ENCODE measurements around the gene POLDIP3.
"Not testable (repeated sequence)": the region's sequence is repeated elsewhere in the genome, so short reads cannot be mapped to it uniquely, and the experiment has no call there.

The POLDIP3 gene

DNA sequence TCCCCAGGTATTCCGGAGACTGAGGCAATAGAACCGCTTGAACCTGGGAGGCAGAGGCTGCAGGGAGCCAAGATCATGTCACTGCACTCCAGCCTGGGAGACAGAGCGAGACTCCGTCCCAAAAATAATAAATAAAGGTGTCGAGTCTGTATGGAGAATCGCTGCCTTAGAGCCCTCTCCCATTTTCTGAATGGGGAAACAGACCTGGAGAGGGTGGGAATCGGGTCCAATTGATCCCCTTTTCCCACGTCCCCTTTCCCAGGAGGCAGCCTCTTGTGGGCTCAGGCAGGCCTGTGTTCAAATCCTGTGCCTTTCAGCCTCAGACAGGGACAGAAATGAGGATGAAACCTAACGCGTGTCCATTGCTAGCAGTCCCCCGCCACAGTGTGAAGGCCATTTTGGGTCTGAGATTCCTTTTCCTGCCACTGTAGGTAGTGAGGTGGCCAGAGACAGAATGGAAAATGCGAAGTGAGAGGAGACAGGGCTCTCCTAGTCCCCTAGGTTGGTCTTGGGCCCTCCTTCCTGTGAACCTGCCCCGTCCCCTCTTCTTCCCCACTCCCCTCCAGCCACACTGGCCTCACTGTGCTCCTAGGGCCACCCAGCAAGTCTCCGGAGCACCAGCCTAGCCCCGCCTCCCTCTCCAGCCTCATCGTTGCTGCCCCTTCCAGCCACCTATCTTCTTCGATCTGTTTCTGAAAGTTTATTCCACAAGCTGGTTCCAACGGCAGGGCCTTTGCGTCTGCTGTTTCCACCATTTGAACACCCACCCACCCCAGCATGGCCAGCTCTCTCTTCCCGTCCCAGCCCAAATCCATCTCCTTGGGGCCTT lies 2.7 kb upstream of the POLDIP3 start:
- DNase-seq: no peak

- not testable (repeated sequence) for DNase-seq
Observed at GRCh38 chr22:42615860-42616175, 1.1 kb upstream of the POLDIP3 start.

- DNase-seq: peak; percentile 81
Observed at GRCh38 chr22:42615092-42615859, 593 bp upstream of the POLDIP3 start.

GRCh38 chr22:42613872-42614301 lies 796 bp downstream of the POLDIP3 start:
- DNase-seq: no peak

DNA sequence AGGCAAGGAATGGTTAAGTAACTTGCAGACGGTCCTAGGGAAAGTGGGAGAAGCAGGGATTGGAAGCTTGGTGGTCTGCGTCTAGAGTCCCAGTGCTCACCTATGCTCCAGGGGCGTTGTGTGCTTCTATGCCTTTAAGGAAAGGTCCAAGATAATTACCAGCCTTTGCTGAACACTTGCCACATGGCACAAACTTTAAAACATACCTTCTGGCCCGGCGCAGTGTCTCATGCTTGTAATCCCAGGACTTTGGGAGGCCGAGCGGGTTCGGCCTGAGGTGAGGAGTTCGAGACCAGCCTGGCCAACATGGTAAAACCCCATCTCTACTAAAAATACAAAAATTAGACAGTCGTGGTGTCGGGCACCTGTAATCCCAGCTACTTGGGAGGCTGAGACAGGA lies 2.3 kb downstream of the POLDIP3 start:
- no peak for DNase-seq

DNA sequence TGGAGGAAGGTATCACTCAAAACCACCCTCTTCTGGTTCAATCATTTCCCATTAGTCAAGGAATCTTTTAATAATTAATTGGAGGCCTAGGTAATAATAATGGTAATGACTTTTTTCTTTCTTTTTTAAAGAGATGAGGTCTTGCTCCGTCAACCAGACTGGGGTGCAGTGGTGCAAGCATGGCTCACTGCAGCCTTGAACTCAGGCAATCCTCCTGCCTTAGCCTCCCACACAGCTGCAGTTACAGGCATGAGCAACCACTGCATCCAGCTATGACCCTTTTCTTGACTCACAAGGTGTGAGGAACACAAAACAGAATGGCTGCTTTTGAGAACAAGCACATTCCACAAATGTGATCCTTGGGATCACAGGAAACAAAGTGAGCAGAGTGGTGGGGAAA lies 3.6 kb downstream of the POLDIP3 start:
- DNase-seq: no peak

GRCh38 chr22:42610186-42610585 lies 4.5 kb downstream of the POLDIP3 start:
- DNase-seq: no peak

- DNase-seq: no peak
Observed at GRCh38 chr22:42608823-42609361, 5.8 kb downstream of the POLDIP3 start.

DNA sequence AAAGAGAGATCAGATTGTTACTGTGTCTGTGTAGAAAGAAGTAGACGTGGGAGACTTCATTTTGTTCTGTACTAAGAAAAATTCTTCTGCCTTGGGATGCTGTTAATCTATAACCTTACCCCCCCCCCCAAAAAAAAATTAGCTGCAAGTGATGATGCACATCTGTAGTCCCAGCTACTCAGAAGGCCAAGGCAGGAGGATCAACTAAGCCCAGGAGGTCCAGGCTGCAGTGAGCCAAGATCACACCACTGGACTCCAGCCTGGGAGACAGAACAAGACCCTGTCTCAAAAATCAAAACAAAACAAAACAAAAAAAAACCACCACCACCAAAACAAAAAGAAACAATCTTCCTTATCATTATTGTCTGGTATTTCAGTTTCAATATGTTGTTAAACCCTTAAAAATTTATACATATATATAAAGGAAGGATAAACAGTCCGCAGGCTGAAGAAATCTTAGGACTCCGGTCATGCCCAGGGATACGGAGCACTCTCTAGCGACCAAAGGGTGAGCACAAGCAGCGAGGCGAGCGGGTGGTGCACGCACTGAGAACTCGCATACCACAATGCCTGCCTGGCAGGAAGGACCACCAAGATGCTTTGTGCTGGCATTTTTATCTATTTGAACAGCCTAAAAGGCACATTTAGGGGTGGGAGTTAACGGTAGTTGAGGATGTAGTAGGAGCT lies 6.4 kb downstream of the POLDIP3 start:
- DNase-seq: no peak

DNA sequence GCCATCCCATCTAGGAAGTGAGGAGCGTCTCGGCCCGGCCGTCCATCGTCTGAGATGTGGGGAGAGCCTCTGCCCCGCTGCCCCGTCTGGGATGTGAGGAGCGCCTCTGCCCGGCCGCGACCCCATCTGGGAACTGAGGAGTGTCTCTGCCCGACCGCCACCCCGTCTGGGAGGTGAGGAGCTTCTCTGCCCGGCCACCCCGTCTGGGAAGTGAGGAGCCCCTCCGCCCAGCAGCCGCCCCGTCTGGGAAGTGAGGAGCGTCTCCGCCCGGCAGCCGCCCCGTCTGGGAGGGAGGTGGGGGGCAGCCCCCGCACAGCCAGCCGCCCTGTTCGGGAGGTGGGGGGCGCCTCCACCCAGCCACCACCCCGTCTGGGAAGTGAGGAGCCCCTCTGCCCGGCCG lies 7.0 kb downstream of the POLDIP3 start:
- not testable (repeated sequence) for DNase-seq

DNA sequence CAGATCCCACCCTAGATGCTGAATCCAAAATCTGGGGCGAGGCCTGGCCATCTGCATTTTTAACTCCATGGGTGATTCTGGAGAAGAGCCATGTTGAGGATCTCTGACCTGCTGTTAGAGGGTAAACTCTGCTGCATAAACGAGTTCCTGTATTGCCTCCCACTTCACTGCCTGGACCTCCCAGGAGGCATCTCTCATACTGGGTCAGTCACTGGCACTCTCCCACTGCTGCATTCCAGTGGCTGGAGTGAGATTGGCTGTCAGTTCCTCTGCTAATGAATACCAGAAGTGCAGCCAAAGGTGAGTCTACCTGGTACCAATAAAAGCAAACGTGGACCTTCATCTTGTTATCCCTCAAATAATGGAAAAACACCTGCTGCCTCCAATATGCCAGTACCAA lies 10.3 kb downstream of the POLDIP3 start:
- no peak for DNase-seq

DNA sequence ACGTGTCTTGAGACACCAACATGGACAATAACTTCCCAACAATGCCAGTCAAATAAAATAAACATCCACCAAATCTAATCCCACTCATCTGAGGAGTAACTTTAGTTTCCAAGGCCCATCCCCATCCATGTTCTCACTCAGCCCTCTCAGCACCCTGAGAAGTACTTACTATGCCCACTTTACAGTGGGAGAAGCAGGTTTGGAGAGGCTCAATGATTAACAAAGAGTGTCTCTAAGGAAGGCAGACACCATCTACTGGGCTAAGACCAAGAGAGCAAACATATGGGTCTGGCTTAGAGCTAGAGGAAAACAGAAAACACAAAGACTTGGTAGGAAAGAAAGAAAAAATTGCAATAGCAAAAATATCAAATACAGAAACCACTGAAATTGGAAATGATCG lies 11.3 kb downstream of the POLDIP3 start:
- DNase-seq: no peak

GRCh38 chr22:42602470-42602869 lies 12.2 kb downstream of the POLDIP3 start:
- DNase-seq: no peak

GRCh38 chr22:42601879-42602465 lies 12.7 kb downstream of the POLDIP3 start:
- no peak for DNase-seq

- DNase-seq: no peak
Observed at GRCh38 chr22:42596863-42597530, 17.7 kb downstream of the POLDIP3 start.

DNA sequence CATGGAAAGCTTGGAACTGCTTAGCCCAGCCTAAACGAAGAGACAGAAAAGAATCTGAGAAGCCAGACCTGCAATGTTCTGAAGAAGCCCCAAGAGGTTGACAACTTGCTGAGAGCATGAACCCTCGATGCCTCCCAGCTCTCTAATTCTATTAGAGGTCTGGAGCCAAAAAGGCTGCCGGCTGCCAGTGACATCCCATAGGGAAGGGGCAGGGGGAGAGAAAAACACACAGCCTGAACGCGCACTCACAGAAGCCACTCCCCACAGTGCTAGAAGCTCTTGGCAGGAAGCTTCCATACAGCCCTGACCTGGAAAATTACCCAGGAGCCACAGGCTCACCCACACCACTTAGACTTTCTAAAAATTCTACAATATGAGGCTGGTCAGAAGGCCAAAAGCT lies 18.3 kb downstream of the POLDIP3 start:
- no peak for DNase-seq

DNA sequence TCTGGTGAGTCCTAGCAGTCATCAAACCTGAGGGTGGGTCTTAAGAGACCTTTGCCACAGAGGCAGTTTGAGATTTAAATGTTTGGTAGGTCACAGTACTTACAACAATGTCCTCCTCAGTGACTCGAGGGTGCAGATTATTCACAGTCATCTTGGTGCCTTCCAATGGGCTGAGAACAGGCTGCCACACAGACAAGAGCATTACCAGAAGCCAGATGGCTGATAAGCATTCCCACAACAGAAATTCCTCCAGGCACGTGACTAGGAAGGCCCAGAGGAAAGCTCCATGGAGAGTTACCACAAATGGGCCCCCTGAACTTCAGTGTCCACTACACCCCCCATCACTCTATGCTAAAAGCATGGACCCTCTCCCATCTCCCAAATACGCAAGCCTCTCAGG lies 19.2 kb downstream of the POLDIP3 start:
- DNase-seq: no peak

GRCh38 chr22:42591987-42592386 lies 22.7 kb downstream of the POLDIP3 start:
- no peak for DNase-seq

DNA sequence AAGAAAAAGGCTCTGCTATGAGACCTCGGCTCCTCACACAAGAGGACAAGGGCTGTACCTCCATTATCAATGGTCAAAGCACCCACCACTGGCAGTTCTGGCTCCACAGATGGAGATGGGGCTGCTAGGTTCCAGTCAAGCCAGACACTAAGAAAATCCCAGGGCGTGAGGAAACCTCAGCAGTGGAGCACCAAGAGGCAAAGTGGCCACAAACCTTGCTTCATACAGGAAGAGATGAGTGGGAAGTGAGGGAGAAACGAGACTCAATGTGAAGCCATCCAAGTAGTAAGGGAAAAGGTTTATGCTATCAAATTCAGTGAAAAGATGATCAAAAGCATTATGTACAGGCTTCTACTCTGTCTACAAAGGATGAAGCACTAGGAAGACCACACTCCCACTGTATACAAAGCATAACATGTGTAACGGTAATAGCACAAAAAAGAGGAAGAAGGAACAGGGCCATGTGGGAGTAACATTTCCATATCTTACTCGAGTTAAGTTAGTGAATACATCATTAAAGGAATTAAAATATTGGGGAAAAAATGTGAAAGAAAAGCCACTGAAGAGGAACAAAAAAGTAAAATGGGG lies 27.0 kb downstream of the POLDIP3 start:
- no peak for DNase-seq

- no peak for DNase-seq
Observed at GRCh38 chr22:42586381-42586780, 28.3 kb downstream of the POLDIP3 start.

GRCh38 chr22:42585096-42585495 lies 29.6 kb downstream of the POLDIP3 start:
- no peak for DNase-seq

DNA sequence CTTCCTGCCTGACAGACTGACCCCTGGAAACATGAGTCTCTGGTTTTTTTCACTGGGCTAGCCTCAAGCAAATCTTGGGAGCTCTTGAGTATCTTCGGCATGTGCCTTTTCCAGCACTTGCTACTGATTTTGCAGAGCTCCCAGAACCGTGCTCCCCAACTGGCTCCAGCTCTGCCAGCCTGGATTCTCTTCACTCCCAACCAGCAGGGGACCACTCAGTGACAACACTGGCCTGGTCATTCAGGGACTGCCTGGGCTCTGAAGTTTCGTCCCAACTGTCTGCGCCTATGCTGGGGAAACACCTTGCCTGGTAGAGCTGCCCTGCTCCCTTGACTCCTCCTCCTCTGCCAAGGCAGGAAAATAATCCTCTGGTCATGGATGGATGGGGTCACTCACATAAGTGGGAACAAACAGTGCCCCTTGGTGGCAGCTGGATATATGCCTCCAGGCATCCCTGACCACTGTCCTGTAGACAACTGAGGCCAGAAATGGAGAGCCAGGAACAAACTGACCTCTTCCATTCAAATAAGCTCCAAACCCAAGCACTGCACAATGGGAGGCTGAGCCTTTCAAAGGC lies 30.2 kb downstream of the POLDIP3 start:
- no peak for DNase-seq
